NB4 (cell line): ENCODE results near the gene PCYT2.

ENCODE experiments used
- CTCF ChIP-seq: IDR thresholded peaks from one replicate; pipeline ENCODE4 v1.5.1; 2012; ENCODE audit warnings: low read depth, low read length
- MAX ChIP-seq: IDR thresholded peaks from 2 replicates; pipeline ENCODE4 v1.6.1; 2011; ENCODE audit warnings: low read depth, low read length
- MYC ChIP-seq: IDR thresholded peaks from 2 replicates; pipeline ENCODE4 v1.6.1; 2011; ENCODE audit warnings: low read depth, low read length
- POLR2A ChIP-seq: IDR thresholded peaks from 2 replicates; pipeline ENCODE4 v1.6.1; 2011; ENCODE audit warnings: mild to moderate bottlenecking; ENCODE audit not compliant: insufficient read length; ENCODE audit errors: extremely low read depth

- TF ChIP-seq CTCF (no peak), MYC (no peak), POLR2A (no peak), MAX (no peak)
Observed at GRCh38 chr17:81888105-81888987, 22.9 kb downstream of the PCYT2 start.
